Left colon (tissue), 2 donors: Measurements from ENCODE around the gene FBXW5. TPM values are rescaled to one million over a fixed set of nuclear protein-coding genes. Genes with fewer than 3 reads are reported as not detected.

Source experiments
- ATAC-seq: fragments of 200-7000 bp; cut with Tn5 transposase; one replicate; pipeline ENCODE4 v1.9.1; 2020; ENCODE audit warnings: mild to moderate bottlenecking, moderate library complexity
- DNase-seq, 2 donors: peaks; one replicate each; pipeline ENCODE4 v3.0.0-alpha.2; 2020
- intact Hi-C, 2 donors: fragments of 100-400 bp; cut with DNase I in 1 of 2; cut with micrococcal nuclease in 1 of 2; formaldehyde crosslinking; loops; one replicate each; pipeline versions ENCODE4 v1.11.2 to v1.14.0; 2022; cut with DNase I, micrococcal nuclease
- total RNA-seq, 2 donors: library from RNA; stranded (reverse); fragmentation: NEBNext Ultra II Directional; extraction: Animal tissue kit (Norgen Biotek cat#: 25700); gene quantifications; one replicate each; pipeline ENCODE4 v1.2.1, GENCODE V29; 2021
- donor health status: DM: no; HTN: no; CAD: no.
- donor health status: DM: yes; HTN: yes; CAD: no.

FBXW5 gene
- total RNA-seq, 2 donors from 2014 or later: 167 to 195 TPM

DNA sequence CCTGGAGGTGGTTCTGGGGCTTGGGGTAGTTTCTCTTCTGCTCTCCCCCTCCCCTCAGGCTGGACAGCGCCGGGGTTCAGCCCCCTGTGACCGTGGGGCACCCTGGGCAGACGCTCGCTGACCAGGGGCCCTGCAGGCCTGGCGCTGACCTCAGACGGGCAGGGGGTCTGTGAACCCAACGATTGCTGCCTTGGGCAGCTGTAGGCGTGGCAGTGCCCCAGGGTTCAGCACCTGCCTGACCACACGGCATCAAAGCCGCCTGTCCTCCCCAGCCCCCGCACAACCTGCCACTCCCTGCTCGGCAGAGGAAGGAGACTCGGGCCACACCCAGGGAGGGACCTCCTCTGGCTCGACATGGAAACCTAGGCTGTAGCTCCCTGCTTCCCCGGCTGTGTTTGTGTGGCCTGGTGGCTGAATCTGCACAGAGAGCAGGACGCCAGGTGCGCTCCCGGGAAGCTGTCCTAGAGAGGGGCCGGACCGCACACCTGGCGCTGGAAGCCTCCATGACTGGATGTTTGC is 19.7 kb upstream of the FBXW5 start:
- peak; percentile 96 for ATAC-seq
- intact Hi-C loops: no loop called here
- DNase-seq: peak; percentile 80 to 82

DNA sequence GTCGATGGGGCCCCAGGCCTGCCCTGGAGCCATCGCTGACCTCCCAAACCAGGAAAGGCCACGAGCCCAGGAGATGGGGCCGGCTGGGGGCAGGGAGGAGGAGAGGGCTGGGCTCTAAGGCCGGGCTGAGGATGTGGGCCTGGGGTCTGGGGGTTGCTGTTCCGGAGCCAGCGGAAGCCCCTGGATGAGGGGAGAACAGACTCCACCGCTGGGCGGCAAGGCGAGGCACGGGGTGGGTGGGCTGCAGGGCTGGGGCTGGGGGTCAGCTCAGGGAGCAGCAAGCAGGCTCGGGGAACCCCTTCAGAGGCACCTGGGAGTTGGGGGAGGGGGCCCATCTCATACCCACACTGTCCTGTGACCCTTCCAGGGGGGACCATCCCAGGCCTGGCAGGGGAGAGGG is 19.2 kb upstream of the FBXW5 start:
- no peak for ATAC-seq
- intact Hi-C loops: no loop called here

DNA sequence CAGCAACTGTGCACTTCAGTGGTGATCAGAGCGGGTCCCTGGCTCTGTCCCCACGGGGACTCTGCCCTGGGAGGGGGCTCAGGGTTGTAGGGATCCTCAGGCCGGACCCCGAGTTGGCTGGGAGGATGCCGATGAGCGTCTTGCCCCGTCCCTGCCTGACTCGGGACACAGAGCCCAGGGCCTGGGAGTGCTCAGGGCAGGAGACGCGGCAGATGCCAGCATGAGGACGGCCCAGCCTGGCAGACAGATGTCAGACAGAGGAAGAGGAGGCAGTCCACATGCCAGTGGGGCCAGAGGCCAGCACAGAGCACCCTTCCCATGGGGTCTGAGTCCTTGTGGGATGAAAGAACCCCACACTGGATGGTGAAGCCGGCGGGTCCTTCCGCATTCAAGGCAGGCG is 18.8 kb upstream of the FBXW5 start:
- DNase-seq: no peak

More for the DNA sequence above, 19.2 kb upstream of the FBXW5 start:
- no peak for DNase-seq

DNA sequence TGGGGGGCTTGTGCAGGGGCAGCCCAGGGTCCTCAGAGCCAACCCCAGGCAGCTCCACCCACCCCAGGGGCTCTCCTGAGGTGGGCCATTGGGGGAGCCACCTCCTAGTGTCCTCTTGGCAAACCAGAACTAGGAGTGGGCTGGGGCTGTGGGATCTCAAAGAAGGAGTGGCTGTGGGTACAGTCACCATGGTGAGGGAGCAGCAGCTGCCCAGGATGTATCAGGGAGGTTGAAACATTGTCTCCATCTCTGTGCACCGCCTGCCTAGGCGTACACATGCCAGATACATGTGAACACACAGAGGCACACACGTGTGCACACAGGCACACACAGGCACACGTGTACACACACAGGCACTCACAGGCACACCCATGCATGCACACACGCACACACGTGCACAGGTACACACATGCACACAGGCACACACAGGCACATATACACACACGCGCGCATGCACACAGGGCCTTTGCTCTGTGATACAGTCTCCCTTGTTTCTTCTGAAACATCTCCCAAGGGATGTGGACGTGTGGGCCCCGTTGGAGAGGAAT is 18.2 kb upstream of the FBXW5 start:
- intact Hi-C loops: no loop called here
- no peak for ATAC-seq
- no peak for DNase-seq

More for the DNA sequence above, 18.8 kb upstream of the FBXW5 start:
- intact Hi-C loops: no loop called here
- ATAC-seq: no peak

DNA sequence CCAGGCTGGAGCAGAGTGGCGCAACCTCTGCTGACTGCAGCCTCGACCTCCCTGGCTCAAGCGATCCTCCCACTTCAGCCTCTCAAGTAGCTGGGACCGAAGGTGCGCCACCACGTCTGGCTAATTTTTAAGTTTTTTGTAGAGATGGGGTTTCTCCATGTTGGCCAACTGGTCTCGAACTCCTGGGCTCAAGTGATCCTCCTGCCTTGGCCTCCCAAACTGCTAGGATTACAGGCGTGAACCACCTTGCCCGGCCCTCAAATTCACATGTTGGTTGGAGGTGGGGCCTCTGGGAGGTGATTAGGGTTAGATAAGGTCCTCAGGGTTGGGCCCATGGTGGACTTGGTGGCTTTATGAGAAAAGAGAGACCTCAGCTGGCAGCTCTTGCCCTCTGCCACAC is 17.6 kb upstream of the FBXW5 start:
- intact Hi-C loops: no loop called here
- no peak for ATAC-seq
- no peak for DNase-seq

DNA sequence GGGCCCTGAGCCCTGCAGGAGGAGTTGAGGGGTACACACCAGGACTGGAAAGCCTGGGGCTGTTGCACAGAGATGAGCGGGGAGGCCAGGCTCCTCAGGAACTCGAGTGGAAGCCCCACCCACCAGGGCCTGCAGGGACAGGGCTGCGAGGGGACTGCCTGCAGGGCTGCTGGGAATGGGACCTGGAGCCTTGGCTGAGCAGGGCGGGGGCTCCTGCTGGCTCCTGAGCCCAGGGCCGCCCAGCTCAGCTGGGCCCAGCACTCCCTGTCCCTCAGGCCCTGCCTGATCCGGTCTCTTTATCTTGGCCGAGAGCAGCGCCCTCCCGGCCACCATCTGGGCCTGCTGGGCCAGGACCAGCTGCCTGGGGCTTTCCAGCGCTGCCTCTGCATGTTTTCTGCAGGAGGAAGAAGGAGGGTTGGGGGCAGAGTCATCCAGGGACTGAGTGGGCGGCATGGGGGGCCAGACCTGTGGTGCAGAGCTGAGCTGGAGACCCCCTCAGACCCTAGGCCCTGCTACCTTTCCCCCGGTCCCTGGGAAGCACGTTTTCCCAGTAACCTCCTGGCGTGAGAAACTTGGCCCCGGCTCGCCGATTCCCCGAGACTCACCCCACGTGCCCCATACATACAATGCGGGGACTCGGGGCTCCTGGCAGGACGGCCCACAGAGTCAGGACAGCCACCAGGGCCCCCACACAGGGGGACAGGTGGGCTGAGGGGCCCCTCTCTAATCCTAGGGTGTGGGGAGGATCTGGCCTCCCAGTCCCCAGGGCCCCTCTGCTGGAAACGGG is 16.9 kb upstream of the FBXW5 start:
- intact Hi-C loops: no loop called here
- DNase-seq: no peak
- ATAC-seq: no peak

DNA sequence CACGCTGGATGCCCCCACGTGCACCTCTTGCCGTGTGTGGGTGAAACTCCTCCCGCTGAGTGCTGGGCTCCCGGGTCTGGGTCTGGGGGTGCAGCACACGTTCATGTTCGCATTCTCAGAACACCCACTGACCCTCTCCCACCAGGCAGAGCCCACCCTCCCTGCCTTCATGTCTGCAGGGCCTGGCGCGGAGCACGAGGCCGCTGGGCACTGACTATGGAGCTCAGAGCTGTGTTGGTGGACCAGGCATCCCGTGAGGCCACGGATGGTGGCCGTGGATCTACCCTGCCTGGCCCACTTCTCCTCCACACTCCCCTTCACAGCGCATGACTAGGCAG is 16.4 kb upstream of the FBXW5 start:
- ATAC-seq (no peak), DNase-seq (no peak)
- intact Hi-C loops: no loop called here

DNA sequence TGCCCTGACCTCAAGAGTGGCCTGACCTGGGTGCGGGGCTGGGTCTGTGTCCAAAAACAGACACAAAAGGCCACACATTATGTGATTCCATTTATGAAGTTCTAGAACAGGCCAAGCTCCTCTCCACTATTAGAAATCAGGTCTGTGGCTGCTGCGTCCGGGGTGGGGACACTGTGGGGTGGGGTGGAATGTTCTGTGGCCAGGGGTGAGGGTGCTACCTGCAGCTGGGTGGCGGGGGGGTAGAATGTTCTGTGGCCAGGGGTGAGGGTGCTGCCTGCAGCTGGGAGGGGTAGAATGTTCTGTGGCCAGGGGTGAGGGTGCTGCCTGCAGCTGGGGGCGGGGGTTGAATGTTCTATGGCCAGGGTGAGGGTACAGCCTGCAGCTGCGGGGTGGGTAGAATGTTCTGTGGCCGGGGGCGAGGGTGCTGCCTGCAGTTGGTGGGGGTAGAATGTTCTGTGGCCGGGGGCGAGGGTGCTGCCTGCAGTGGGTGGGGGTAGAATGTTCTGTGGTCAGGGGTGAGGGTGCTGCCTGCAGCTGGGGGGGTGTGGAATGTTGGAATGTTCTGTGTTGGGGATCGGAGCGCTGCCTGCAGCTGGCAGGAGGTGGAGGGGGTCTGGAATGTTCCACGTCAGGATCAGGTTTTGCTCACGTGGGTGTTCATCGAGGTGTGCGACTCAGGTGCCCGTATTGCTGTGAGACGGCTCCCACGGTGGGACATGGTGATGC is 15.8 kb upstream of the FBXW5 start:
- ATAC-seq: no peak
- intact Hi-C loops: no loop called here
- DNase-seq: no peak

DNA sequence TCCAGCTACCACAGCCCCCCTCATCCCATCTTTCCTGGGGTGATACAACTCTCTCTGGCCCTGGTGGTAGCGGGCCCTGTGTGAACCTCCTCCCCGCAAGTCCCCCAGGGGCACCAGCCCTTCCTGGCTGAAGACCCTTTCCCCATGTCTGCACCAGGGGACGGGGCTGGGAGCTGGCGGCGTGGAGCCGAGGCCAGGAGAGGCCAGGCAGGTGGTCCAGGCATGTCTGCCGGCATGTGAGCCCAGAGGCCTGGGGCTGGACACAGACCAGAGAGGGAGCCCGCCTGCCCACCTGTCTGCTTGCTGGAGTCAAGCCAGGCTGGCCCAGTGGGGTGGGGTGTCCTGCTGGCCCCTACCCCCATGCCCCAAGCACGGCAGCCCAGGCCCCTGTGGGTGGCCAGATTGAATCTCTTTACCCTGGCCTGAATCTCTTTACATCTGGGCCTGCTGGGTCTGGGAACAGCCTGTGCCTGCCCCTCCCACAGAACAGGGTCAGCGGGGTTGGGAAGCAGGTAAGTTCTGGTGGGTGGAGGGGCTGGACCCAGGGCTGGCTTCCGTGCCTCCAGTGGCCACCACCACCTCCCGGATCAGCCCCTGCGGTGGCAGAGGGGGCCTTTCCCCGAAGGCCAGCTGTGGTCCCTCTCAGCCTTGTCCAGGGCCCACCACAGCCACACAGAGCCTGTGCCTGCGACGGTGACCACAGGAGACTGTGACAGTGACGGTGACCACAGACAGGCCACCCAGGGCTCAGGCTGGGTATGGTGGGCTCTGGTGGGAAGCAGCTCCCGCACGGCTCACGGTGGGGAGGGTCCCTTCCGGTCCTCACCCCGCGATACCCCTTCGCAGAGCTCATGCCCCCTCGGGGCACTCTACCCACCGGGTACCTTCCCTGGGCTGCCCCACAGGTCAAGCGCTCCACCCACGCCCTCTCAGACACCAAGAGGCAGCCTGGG is 14.6 kb upstream of the FBXW5 start:
- intact Hi-C loops: no loop called here
- DNase-seq (no peak), ATAC-seq (no peak)

DNA sequence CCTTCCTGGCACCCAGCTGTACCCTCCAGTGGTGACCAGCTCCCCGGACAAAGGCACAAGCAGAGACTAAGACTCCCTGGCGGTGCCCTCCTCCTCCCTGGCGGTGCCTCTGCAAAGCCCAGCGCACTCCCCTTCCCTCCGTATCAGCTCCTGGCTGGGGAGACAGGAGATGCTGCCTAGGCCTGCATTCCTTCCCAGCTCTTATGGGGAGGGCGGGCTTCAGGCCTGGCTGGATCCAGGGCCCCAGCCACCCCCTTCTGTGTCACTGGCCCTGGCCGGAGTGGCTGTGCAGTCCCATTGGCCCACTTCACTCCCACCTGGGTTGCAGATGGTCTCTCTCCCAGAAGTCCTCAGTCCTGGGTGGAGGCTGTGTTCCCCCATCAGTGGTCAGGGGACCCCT is 13.9 kb upstream of the FBXW5 start:
- DNase-seq (no peak), ATAC-seq (no peak)
- intact Hi-C loops: no loop called here

DNA sequence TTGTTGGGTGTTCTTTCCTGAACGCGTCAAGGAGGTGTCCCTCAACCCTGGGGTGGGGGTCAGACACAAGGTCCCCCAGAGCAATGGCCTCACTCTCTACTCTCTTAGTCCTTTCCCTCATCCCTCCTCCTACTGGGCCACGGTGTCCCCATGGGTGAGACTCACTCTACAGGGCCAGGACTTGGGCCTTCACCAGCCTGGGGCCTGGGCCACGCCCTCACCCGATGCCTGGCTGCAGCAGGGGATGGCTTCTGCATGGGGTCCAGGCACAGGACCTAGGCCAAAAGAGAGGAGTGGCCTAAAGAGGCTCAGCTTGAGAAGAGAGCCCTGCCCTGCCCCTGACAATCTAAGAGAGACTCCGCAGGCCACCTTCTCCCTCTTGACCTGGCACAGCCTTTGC is 13.4 kb upstream of the FBXW5 start:
- DNase-seq (no peak), ATAC-seq (no peak)
- intact Hi-C loops: no loop called here

DNA sequence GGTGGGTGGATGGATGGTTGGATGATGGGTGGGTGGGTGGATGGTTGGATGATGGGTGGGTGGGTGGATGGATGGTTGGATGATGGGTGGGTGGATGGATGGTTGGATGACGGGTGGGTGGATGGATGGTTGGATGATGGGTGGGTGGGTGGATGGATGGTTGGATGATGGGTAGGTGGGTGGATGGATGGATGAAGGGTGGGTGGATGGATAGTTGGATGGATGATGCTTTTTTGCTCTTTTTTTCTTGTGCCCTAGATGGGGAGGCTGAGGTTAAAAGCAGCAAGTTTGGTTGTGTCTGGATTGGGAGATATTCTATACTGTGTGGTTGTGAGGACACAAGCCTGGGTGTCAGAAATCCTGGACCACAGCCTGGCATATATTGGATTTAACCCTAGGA is 12.9 kb upstream of the FBXW5 start:
- ATAC-seq: no peak
- no peak for DNase-seq
- intact Hi-C loops: no loop called here

DNA sequence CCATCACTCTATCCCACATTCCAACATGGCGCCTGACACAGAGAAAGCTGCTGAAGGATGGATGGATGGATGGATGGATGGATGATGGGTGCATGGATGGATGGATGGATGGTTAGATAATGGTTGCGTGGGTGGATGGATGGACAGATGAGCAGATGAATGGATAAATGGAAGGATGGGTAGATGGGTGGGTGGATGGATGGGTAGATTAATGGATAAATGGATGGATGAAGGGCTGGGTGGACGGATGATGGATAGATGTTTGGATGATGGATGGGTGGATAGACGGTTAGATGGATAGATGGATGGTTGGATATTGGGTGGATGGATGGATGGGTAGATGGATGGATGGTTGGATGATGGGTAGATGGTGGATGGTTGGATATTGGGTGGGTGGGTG is 12.1 kb upstream of the FBXW5 start:
- ATAC-seq (no peak), DNase-seq (no peak)
- intact Hi-C loops: no loop called here

DNA sequence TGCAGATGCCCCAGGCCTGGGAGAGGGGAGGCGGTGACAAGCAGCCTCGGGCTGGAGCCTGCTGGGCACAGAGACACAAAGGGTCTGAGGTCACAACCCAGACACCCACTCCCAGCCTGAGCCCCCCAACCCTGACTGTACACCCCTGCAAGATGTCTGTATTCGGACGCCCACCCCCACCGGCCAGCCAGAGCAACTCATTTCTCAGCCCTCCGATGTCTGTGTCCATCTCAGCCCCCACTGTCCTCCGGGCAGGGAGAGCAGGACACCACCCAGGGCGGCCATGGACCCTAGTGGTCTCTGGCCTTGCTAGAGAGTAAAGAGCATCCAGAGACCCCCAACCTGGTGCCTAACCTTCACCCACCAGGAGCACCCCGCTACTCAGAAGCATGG is 11.4 kb upstream of the FBXW5 start:
- intact Hi-C loops: no loop called here
- DNase-seq (no peak), ATAC-seq (no peak)

DNA sequence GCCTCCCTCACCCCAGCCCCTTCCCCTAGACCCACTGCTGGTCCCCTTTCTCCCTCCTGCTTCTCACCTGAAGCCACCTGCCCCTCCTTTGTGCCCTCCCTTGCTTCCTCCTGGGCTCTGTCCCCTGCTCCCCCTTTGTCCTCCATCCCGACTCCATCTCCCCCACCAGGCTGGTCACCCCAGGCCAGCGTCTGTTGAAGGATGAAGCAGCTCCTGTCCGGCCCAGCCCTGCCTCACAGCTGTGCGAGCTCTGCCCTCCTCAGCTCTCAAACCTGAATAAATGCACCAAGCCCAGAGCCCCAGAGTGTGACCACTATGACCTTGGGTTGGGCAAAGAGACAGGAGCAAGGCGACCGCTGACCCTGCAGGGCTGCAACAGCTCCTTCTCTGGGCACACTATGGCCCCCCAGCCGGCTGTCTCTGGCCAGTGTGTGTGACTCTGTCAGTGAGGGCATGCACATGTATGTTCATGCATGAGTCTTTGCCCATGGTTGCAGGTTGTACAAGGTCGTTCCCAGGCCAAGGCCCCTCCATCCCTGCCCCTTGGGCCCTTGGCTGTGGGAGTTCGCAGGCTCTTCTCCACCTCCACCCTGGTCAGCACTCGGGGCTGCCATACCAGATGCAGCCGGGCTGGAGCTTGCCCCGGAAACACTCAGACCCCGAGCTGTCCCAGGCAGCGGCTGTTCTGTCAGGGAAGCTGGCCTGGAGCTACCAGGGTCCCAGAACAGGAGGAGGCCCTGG is 10.8 kb upstream of the FBXW5 start:
- ATAC-seq (no peak), DNase-seq (no peak)
- intact Hi-C loops: no loop called here

DNA sequence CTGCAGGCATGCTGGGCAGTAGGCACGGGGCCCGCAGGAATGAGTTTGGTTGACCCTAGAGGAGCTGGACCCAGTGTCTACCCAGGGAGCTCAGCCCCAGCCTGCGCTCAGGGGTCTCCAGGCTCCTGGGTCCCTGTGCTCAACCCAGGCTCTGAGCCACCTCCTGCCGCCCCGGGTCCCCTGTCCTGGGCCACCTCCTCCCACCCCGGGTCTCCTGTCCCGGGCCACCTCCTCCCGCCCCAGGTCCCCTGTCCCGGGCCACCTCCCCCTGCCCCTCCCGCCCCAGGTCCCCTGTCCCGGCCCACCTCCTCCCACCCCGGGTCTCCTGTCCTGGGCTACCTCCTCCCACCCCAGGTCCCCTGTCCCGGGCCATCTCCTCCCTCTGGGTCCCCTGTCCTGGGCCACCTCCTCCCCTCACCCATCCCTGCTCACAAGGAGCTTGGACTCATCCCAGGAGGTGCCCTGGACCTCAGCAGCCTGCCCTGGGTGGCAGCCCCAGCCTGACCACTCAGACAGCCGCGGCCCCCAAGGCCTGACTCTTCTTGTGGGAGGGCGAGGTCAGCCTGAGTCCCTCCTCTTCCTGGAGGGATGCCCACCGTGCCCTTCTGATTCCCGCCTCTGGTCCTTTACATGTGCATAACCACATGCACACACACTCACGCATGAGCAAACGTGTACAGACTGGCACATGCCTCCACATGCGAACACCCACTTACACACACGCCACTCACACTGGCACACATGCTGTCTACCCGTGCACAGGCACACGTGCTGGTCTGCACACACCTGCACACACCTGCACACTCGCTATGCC is 9.9 kb upstream of the FBXW5 start:
- no peak for ATAC-seq
- intact Hi-C loops: no loop called here
- DNase-seq: no peak

DNA sequence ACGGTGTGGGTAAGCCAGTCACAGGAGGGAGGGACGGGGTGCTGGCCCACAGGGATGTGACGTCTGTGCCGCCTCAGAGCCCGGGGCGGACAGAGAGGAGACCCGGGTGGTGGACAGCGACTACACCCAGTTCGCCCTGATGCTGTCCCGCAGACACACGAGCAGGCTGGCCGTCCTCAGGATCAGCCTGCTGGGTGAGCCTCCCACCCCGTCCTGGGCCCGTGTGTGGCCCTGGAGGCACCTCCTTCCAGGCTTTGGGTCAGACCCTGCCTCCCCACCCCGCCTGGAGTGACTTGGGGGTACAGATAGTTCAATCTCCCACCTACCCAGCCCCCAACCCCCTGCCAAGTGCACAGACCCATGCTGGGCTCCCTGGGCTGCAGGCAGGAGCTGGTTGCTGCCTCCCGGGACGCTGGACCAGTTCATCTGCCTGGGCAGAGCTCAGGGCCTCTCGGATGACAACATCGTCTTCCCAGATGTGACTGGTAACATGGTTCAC is 9.3 kb upstream of the FBXW5 start:
- intact Hi-C loops: no loop called here
- DNase-seq (no peak), ATAC-seq (no peak)
